Effector memory CD4-positive, alpha-beta T cell (primary cell): ENCODE results near the gene SMG6.

Experiments used
- DNase-seq, 3 donors: peaks; one replicate each; pipeline ENCODE4 v3.0.0-alpha.2; 2020
- H3K27ac ChIP-seq: 2 replicates; pipeline ENCODE4 v1.7.0; 2013; ENCODE audit warnings: mild to moderate bottlenecking, low read length, moderate library complexity; ENCODE audit not compliant: insufficient read depth, poor library complexity, severe bottlenecking
- H3K27me3 ChIP-seq: replicated peaks from 2 replicates; pipeline ENCODE4 v1.7.0; 2013; ENCODE audit warnings: mild to moderate bottlenecking, low read length; ENCODE audit not compliant: insufficient read depth, control insufficient read depth, poor library complexity, severe bottlenecking
- H3K36me3 ChIP-seq: 2 replicates; pipeline ENCODE4 v1.7.0; 2013; ENCODE audit warnings: mild to moderate bottlenecking, low read length, moderate library complexity; ENCODE audit not compliant: control insufficient read depth, insufficient read depth
- H3K4me1 ChIP-seq: 2 replicates; pipeline ENCODE4 v1.7.0; 2013; ENCODE audit warnings: low read length, mild to moderate bottlenecking; ENCODE audit not compliant: control insufficient read depth, insufficient read depth, poor library complexity, severe bottlenecking
- H3K4me3 ChIP-seq: 2 replicates; pipeline ENCODE4 v1.7.0; 2013; ENCODE audit warnings: low read length, low read depth, mild to moderate bottlenecking; ENCODE audit not compliant: insufficient read depth, poor library complexity, severe bottlenecking
- H3K9me3 ChIP-seq: 2 replicates; pipeline ENCODE4 v1.7.0; 2013; ENCODE audit warnings: mild to moderate bottlenecking, low read length, moderate library complexity; ENCODE audit not compliant: control insufficient read depth

Gene SMG6

GRCh38 chr17:2113279-2113622 lies 190.3 kb downstream of the SMG6 start:
- H3K4me3 ChIP-seq: no peak overlapping the region
- H3K9me3 ChIP-seq: no peaks in the 10 kb centered on the region
- H3K4me1 ChIP-seq: no peaks in the 10 kb centered on the region
- no peak for DNase-seq
- H3K27me3 ChIP-seq: no peaks in the 10 kb centered on the region
- H3K36me3 ChIP-seq: no peaks in the 10 kb centered on the region
- H3K27ac ChIP-seq: no peak overlapping the region

- Histone ChIP-seq H3K4me1 (no peaks in the 10 kb centered on the region), H3K9me3 (no peaks in the 10 kb centered on the region), H3K36me3 (no peaks in the 10 kb centered on the region), H3K4me3 (no peak overlapping the region), H3K27ac (no peak overlapping the region), H3K27me3 (no peaks in the 10 kb centered on the region)
- no peak for DNase-seq
These were observed 191.9 kb downstream of the SMG6 start for GRCh38 chr17:2111691-2112090.

- Histone ChIP-seq H3K36me3 (no peaks in the 10 kb centered on the region), H3K27me3 (no peaks in the 10 kb centered on the region)
These were observed 193.1 kb downstream of the SMG6 start for GRCh38 chr17:2110436-2110835.

GRCh38 chr17:2108170-2108569 lies 195.4 kb downstream of the SMG6 start:
- no peak overlapping the region for H3K4me3 ChIP-seq
- no peaks in the 10 kb centered on the region for H3K9me3 ChIP-seq
- H3K27me3 ChIP-seq: no peaks in the 10 kb centered on the region
- H3K36me3 ChIP-seq: peaks cover 6% of the 10 kb centered on the region
- no peak for DNase-seq
- H3K4me1 ChIP-seq: no peaks in the 10 kb centered on the region
- H3K27ac ChIP-seq: no peak overlapping the region

More at GRCh38 chr17:2110436-2110835, 193.1 kb downstream of the SMG6 start:
- DNase-seq: no peak
- H3K4me3 ChIP-seq: no peak overlapping the region
- H3K4me1 ChIP-seq: no peaks in the 10 kb centered on the region
- H3K27ac ChIP-seq: no peak overlapping the region
- no peaks in the 10 kb centered on the region for H3K9me3 ChIP-seq

GRCh38 chr17:2107506-2107905 lies 196.1 kb downstream of the SMG6 start:
- Histone ChIP-seq H3K27me3 (no peaks in the 10 kb centered on the region), H3K27ac (no peak overlapping the region), H3K9me3 (no peaks in the 10 kb centered on the region), H3K36me3 (peaks cover 8% of the 10 kb centered on the region), H3K4me1 (no peaks in the 10 kb centered on the region), H3K4me3 (no peak overlapping the region)
- no peak for DNase-seq

GRCh38 chr17:2107050-2107449 lies 196.5 kb downstream of the SMG6 start:
- H3K4me1 ChIP-seq: no peaks in the 10 kb centered on the region
- no peaks in the 10 kb centered on the region for H3K9me3 ChIP-seq
- H3K36me3 ChIP-seq: peaks cover 8% of the 10 kb centered on the region
- H3K27me3 ChIP-seq: no peaks in the 10 kb centered on the region
- DNase-seq: no peak
- H3K4me3 ChIP-seq: no peak overlapping the region
- H3K27ac ChIP-seq: no peak overlapping the region

GRCh38 chr17:2106308-2106955 lies 197.2 kb downstream of the SMG6 start:
- H3K36me3 ChIP-seq: peaks cover 8% of the 10 kb centered on the region
- H3K27me3 ChIP-seq: no peaks in the 10 kb centered on the region
- DNase-seq: no peak
- peaks cover 5% of the 10 kb centered on the region for H3K4me1 ChIP-seq
- H3K4me3 ChIP-seq: no peak overlapping the region
- H3K9me3 ChIP-seq: no peaks in the 10 kb centered on the region
- no peak overlapping the region for H3K27ac ChIP-seq

- no peak for DNase-seq
- Histone ChIP-seq H3K27ac (no peak overlapping the region), H3K4me3 (no peak overlapping the region), H3K4me1 (peaks cover 7% of the 10 kb centered on the region), H3K9me3 (no peaks in the 10 kb centered on the region), H3K36me3 (peaks cover 8% of the 10 kb centered on the region), H3K27me3 (no peaks in the 10 kb centered on the region)
These were observed 197.9 kb downstream of the SMG6 start for GRCh38 chr17:2105663-2106062.

- H3K36me3 ChIP-seq: peaks cover 8% of the 10 kb centered on the region
- H3K4me3 ChIP-seq: no peak overlapping the region
- H3K27ac ChIP-seq: no peak overlapping the region
- no peak for DNase-seq
- no peaks in the 10 kb centered on the region for H3K27me3 ChIP-seq
- no peaks in the 10 kb centered on the region for H3K9me3 ChIP-seq
- H3K4me1 ChIP-seq: peaks cover 7% of the 10 kb centered on the region
These were observed 200.4 kb downstream of the SMG6 start for GRCh38 chr17:2102931-2103809.
